Measurements from ENCODE around the gene RASIP1.

Gene RASIP1

DNA sequence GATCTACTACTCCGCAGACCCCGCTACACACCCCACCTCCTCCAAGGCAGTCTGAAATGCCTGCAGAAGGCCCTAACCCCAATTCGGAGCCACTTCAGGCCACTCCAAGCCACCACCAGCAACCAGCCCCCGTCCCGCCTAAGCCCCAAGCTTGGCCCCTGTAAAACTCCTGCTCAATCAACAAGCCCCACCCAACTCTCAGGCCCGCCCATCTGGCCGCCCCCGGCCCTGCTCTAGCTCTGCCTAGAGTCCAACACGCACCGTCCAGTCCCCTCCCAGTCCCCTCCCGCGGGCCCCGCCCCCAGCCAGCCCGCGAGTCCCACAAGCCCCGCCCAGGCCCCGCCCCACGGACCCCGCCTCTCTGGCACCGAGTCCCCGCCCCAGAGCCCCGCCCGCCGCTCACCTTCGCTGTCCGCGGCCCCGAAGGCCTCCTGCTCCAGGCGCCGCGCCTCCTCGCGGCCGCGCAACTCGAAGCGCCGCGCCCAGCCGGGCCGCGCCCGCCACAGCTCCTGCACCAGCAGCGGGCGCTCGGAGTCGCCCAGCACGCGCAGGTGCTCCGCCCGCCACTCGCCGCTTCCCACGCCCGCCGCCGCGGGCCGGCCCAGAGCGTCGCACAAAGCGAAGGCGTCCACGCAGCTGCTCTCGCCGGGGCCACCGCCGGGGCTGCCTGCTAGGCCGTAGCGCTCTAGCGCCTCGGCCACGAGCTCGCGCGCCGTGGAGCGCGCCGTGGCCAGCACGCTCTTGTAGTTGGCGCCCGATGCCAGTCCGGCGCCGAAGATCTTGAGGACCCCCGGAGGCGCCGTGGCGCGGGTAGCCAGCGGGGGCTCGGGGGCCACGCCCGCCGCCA is 1.6 kb downstream of the RASIP1 start:
- in situ Hi-C loops (cut with HindIII; ENCODE audit: low pct_ligation_motif_present, low sequenced_read_pairs), result no loop called here
- TF ChIP-seq, protein P1, sequence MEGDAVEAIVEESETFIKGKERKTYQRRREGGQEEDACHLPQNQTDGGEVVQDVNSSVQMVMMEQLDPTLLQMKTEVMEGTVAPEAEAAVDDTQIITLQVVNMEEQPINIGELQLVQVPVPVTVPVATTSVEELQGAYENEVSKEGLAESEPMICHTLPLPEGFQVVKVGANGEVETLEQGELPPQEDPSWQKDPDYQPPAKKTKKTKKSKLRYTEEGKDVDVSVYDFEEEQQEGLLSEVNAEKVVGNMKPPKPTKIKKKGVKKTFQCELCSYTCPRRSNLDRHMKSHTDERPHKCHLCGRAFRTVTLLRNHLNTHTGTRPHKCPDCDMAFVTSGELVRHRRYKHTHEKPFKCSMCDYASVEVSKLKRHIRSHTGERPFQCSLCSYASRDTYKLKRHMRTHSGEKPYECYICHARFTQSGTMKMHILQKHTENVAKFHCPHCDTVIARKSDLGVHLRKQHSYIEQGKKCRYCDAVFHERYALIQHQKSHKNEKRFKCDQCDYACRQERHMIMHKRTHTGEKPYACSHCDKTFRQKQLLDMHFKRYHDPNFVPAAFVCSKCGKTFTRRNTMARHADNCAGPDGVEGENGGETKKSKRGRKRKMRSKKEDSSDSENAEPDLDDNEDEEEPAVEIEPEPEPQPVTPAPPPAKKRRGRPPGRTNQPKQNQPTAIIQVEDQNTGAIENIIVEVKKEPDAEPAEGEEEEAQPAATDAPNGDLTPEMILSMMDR (IDR thresholded peaks at IDR 0.05; ENCODE audit: low read depth, low read length, missing control alignments), result peak; percentile 6
- H3K36me3 ChIP-seq (replicated peaks), result no peaks in the 10 kb centered on the region
- H3K27me3 ChIP-seq (replicated peaks), result peaks cover 6% of the 10 kb centered on the region
- DNase-seq, result peak; percentile 74
- no peak overlapping the region for H3K27ac ChIP-seq
- H3K4me3 ChIP-seq (ENCODE audit: low read depth, low read length), result peak overlapping the region; percentile 24

DNA sequence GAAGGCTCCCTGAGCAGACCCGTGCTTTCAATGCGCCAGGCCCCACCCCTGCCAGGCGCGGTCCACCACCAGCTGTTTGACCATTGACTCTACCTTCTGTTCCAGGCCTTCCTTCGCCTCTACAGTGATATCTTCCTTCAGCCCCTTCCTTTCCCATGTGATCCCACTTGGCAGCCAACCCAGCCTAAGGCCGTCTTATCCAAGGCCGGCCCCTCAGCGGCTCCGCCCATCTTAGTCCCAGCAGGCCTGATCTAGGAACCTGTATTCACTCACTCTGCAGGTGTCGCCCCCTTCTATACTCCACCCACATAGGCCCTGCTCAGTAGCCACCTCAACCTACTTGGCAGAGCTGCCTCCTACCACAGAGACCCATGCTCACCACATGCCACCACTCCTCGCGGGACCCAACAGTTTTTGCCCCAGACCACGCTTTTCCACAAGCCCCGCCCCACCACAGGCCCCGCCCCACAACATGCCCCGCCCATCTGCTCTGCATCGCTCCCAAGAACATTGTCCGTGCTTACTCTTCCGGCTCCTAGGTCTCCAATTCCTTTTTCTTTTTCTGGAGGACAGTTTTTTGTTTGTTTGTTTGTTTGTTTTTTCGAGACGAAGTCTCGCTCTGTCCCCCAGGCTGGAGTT is 2.9 kb downstream of the RASIP1 start:
- TF ChIP-seq, protein P1 (IDR thresholded peaks at IDR 0.05; ENCODE audit: low read depth, low read length, missing control alignments), result no peak
- H3K4me3 ChIP-seq (ENCODE audit: low read depth, low read length), result no peak overlapping the region
- H3K27me3 ChIP-seq (replicated peaks), result peaks cover 6% of the 10 kb centered on the region
- no peaks in the 10 kb centered on the region for H3K36me3 ChIP-seq (replicated peaks)
- no peak for DNase-seq
- H3K27ac ChIP-seq, result no peak overlapping the region
- in situ Hi-C loops (cut with HindIII; ENCODE audit: low pct_ligation_motif_present, low sequenced_read_pairs), result no loop called here

DNA sequence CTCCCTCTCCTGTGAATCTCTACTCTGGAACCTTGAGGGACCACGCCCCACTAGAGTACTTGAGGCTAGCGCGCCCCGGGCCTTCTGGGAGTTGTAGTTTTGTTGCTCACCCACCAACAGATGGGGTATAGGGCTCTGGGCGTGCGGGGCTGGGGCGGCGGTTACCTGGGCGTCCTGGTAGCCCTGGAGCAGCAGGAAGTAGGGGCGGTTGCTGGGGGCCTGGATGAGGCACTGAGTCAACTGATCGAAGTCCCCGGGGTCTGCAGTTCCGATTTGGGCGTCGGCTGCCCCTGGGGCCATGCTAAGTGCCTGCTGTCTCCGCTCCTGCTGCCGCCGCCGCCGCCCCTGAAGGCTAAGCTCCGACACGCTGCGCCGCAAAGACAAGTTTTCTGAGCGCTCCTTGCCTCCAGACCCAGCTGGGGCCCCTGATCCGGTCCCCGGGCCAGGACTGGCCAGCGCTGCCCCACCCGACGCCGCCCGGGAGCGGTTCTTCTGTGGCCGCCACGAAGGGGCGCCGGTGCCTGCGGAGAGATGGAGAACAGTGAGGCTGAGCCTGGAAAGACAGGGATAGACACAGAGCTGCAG is 5.3 kb downstream of the RASIP1 start:
- in situ Hi-C loops (cut with HindIII; ENCODE audit: low pct_ligation_motif_present, low sequenced_read_pairs), result no loop called here
- DNase-seq, result no peak
- H3K27ac ChIP-seq, result no peak overlapping the region
- no peaks in the 10 kb centered on the region for H3K36me3 ChIP-seq (replicated peaks)
- H3K4me3 ChIP-seq (ENCODE audit: low read depth, low read length), result peak overlapping the region; percentile 46
- H3K27me3 ChIP-seq (replicated peaks), result peaks cover 6% of the 10 kb centered on the region
- TF ChIP-seq, protein P1 (IDR thresholded peaks at IDR 0.05; ENCODE audit: low read depth, low read length, missing control alignments), result no peak

DNA sequence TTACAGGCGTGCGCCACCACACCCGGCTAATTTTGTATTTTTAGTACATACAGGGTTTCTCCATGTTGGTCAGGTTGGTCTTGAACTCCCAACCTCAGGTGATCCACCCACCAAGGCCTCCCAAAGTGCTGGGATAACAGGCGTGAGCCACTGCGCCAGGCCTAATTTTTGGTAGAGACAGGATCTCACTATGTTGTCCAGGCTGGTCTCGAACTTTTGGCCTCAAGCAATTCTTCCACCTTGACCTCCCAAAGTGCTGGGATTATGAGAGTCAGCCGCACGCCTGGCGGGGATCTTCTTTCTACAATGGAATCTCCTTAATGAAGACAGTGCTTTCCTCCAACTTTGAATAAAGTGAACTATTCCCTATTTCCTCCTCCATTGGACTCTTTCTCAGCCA is 5.8 kb downstream of the RASIP1 start:
- in situ Hi-C loops (cut with HindIII; ENCODE audit: low pct_ligation_motif_present, low sequenced_read_pairs), result no loop called here
- no peak for DNase-seq
- TF ChIP-seq, protein P1 (IDR thresholded peaks at IDR 0.05; ENCODE audit: low read depth, low read length, missing control alignments), result no peak
- Histone ChIP-seq H3K4me3 (ENCODE audit: low read depth, low read length) (no peak overlapping the region), H3K36me3 (replicated peaks) (no peaks in the 10 kb centered on the region), H3K27ac (no peak overlapping the region), H3K27me3 (replicated peaks) (peaks cover 4% of the 10 kb centered on the region)

DNA sequence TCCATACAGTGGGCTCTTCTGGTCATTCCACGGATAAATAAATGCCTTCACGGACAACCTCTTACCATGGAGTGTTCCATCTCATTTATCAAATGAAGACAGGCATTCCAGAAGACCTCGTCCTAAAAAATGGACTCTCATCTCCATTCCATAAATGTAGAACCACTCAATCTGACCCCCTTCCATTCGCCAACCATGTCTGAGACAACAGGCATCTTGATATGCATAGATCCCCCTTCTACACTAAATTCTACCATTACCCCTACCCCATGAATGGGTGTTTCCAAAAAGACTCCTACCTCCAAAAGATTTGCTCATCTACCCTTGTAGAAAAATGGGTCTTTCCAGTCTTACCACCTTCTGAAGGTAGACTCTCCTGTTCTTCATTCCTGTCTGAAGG is 9.0 kb downstream of the RASIP1 start:
- in situ Hi-C loops (cut with HindIII; ENCODE audit: low pct_ligation_motif_present, low sequenced_read_pairs), result no loop called here
- H3K27ac ChIP-seq, result no peak overlapping the region
- H3K36me3 ChIP-seq (replicated peaks), result no peaks in the 10 kb centered on the region
- TF ChIP-seq, protein P1 (IDR thresholded peaks at IDR 0.05; ENCODE audit: low read depth, low read length, missing control alignments), result no peak
- no peak overlapping the region for H3K4me3 ChIP-seq (ENCODE audit: low read depth, low read length)
- H3K27me3 ChIP-seq (replicated peaks), result no peaks in the 10 kb centered on the region
- DNase-seq, result no peak

Measured in brain microvascular endothelial cell (primary cell).